ENCODE measurements around the gene FUZ.

FUZ gene

GRCh38 chr19:49791776-49792445 is 21.2 kb downstream of the FUZ start:
- DNase-seq = no peak
- intact Hi-C loops (cut with DNase I) = no loop called here

GRCh38 chr19:49790866-49791265 is 22.2 kb downstream of the FUZ start:
- intact Hi-C loops (cut with DNase I) = no loop called here
- DNase-seq = peak in 6 of 10 donors; percentile 48 to 93 (median 68)

- no peak for DNase-seq
- intact Hi-C loops (cut with DNase I) = no loop called here
Measured at GRCh38 chr19:49788857-49789256, 24.2 kb downstream of the FUZ start.

GRCh38 chr19:49787746-49788145 is 25.3 kb downstream of the FUZ start:
- DNase-seq = no peak
- intact Hi-C loops (cut with DNase I) = no loop called here

GRCh38 chr19:49786376-49786820 is 26.7 kb downstream of the FUZ start:
- DNase-seq = no peak
- intact Hi-C loops (cut with DNase I) = no loop called here

GRCh38 chr19:49782515-49782914 is 30.6 kb downstream of the FUZ start:
- intact Hi-C loops (cut with DNase I) = no loop called here
- no peak for DNase-seq

- intact Hi-C loops (cut with DNase I) = no loop called here
- no peak for DNase-seq
Measured at GRCh38 chr19:49781394-49781793, 31.7 kb downstream of the FUZ start.

GRCh38 chr19:49780861-49781260 is 32.2 kb downstream of the FUZ start:
- intact Hi-C loops (cut with DNase I) = no loop called here
- no peak for DNase-seq

- intact Hi-C loops (cut with DNase I) = no loop called here
- DNase-seq = no peak
Measured at GRCh38 chr19:49779731-49780555, 33.1 kb downstream of the FUZ start.

- no peak for DNase-seq
- intact Hi-C loops (cut with DNase I) = no loop called here
Measured at GRCh38 chr19:49776371-49776764, 36.7 kb downstream of the FUZ start.

GRCh38 chr19:49775742-49776370 is 37.2 kb downstream of the FUZ start:
- peak in 7 of 10 donors; percentile 26 to 89 (median 55) for DNase-seq

GRCh38 chr19:49774969-49775368 is 38.1 kb downstream of the FUZ start:
- intact Hi-C loops (cut with DNase I) = no loop called here
- no peak for DNase-seq

More at GRCh38 chr19:49775742-49776370, 37.2 kb downstream of the FUZ start:
- intact Hi-C loops (cut with DNase I) = no loop called here

GRCh38 chr19:49773663-49774350 is 39.3 kb downstream of the FUZ start:
- intact Hi-C loops (cut with DNase I) = no loop called here
- DNase-seq = peak in 2 of 10 donors; percentile 26 to 38

- DNase-seq = no peak
- intact Hi-C loops (cut with DNase I) = no loop called here
Measured at GRCh38 chr19:49772850-49773432, 40.2 kb downstream of the FUZ start.

- no peak for DNase-seq
- intact Hi-C loops (cut with DNase I) = no loop called here
Measured at GRCh38 chr19:49771674-49772139, 41.4 kb downstream of the FUZ start.

- no peak for DNase-seq
- intact Hi-C loops (cut with DNase I) = no loop called here
Measured at GRCh38 chr19:49770529-49770928, 42.6 kb downstream of the FUZ start.

- intact Hi-C loops (cut with DNase I) = loop anchor here (5.0 kb wide), 1 partner anchor 34 kb away; no protein-coding TSS in a partner anchor
- DNase-seq = no peak
Measured at GRCh38 chr19:49767967-49768581, 45.0 kb downstream of the FUZ start.

- intact Hi-C loops (cut with DNase I) = loop anchor here (5.0 kb wide), 1 partner anchor 35 kb away; no protein-coding TSS in a partner anchor
- DNase-seq = no peak
Measured at GRCh38 chr19:49767381-49767780, 45.7 kb downstream of the FUZ start.

GRCh38 chr19:49766930-49767299 is 46.2 kb downstream of the FUZ start, which contains the start of gene AP2A1:
Gene AP2A1 (plus strand): TSS chr19:49767001. CDS start chr19:49767134, 133 bp downstream.
- intact Hi-C loops (cut with DNase I) = loop anchor here (5.0 kb wide), 1 partner anchor 35 kb away; no protein-coding TSS in a partner anchor
- DNase-seq = no peak
